ENCODE data around the gene NDC80.

The NDC80 gene

DNA sequence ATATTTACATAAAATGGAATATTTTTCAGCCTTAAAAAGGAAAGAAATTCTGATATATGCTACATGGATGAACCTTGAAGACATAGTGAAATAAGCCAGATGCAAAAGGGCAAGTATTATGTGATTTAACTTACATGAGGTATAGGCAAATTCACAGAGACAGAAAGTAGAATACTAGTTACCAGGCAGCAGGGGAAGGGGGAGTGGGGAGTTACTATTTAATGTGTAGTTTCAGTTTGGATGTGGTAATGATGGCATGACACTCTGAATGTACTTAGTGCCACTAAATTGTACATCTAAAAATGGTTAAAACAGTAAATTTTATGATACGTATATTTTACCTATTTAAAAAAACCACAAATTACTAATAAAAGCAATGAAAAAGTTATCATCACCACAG lies 12.1 kb upstream of the NDC80 start:
- DNase-seq (ENCODE audit: low spot score): no peak

DNA sequence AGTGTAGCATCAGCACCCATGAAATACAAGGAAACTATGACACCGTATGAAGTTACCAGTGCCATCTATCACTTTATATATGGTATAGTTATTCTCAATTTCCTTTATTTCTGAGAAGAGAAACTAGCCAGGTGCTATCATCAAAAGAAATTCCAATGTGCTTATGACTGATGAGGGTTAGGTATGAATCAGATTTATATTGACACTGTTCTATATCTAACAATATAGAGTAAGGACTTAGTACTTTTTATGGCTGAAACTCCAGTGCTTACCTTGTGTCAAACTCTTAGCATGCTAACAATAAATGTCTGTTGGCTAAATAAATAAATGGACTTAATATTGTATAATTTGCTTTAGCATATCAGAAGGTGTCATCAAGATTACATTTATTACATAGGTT lies 7.0 kb upstream of the NDC80 start:
- no peak for DNase-seq (ENCODE audit: low spot score)

DNA sequence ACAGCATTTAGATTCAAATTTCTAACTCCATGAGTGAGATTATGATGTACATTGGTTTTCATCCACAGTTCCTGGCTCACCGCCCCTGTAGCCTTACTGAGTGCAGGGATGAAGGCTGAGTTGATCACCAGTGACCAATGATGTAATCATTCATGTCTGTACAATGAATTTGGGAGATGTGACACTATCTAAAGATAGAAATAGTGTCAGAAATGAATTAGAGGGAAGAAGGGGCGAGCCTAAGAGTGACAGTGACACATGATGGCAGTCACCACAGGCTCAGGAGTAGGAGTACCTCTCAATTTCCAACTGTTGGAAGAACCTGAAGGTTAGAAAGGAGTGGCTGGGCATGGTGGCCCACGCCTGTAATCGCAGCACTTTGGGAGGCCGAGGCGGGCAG lies 3.2 kb upstream of the NDC80 start:
- no peak for DNase-seq (ENCODE audit: low spot score)

DNA sequence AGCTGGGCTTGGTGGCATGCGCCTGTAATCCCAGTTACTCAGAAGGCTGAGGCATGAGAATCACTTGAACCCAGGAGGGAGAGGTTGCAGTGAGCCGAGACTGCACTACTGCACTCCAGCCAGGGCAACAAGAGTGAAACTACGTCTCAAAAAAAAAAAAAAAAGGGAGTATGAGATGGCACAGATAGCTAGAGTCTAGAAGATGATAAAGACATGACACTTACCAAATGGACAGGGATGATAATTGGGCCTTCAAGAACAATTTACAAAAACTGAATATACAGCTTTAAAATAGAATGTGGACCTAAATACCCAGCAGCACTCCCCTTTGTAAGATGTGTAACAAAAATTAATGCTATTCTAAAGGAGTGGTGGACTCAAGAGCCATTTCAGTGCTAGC lies 2.8 kb upstream of the NDC80 start:
- DNase-seq (ENCODE audit: low spot score): no peak

DNA sequence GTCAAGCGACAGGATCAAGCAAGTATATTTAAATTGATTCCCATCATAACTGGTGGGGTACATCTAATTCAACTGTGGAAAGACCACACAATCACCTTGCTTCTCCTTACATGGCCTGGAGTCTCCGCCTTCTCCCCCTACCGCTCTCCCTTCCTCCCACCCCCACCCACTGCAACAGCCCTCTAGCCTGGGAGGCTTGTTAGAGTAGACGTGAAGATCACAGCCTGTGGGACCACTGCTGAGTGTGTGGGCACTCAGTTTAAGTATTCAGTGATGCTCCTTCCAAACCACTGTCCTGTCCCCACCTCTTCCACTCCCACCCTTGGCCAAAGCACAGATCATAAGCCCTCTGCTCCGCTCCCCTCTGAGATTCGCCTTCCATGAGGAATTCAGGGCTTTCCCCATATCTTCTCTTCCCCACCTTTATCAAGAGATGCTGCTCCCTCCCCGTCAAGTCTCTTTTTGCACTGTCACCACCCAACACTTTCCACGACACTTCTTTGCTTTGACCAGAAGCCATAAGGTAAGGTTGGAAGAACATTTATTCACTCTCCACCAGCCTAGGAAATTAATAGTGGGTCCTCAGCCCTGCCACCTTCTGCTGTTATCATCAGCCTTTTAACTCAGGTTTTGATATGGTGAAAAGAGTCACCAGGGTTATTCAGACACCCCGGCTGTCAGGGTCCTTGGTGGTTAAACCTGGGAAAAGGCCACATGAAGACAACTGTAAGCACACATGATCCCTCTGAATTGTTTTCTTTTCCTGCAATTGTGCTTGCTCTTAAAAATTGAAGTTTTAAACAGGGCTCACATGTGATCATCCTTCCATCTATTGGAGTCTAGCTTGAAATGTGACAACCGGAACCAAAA lies 1.8 kb upstream of the NDC80 start:
- DNase-seq (ENCODE audit: low spot score): no peak

DNA sequence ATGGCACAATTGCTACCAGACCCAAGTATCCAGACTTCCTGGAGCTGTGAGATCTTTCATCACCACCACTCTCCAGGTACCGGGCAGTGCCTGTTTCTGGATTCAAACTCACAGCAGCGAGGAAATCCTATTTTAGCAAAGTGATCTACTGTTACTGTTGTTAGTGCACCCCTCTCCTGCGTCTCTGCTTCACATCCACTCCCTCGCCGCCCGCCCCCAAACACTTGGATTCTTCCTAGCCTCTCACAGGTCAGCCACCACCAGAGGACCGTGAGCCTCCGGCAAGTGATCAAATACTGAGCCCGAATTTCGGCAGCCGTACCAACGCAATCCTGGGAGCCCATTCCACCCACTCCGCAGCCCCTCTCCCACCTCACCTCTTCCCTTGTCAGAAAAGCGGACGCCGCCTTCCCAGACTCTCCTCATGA lies 571 bp upstream of the NDC80 start:
- no peak for DNase-seq (ENCODE audit: low spot score)

DNA sequence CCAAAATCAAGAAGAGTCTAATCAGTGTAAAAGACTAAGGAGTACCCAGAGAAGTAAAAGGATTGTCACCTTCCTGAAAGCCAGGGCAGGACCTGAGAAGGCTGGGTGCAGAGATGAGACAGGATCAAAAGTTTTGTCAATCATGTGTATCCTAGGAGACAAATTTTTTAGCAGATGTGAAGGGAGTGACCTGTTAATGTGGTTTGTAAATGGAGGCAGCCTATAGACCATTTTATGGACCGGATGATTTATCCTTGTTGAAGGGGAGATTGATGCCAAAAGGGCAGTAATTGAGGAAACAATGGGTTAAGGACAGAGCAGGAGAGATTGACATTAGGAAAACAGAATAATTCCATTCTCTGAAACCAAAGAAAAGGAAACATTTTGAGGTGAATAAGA lies 813 bp downstream of the NDC80 start:
- DNase-seq (ENCODE audit: low spot score): no peak

DNA sequence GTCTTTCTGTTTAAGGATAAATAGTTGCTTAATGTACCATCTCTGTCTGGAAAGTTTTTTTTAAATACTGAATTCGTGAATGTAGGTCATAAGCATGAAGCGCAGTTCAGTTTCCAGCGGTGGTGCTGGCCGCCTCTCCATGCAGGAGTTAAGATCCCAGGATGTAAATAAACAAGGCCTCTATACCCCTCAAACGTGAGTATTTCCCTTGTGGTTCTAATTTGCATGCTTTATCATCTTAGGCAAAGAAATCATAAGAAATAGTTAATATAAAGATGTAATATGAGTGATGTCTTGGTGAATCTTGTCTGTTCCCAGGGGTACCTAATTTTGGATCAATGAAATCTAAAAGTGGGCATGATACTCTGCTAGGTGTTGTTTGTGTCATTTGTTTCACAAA lies 1.5 kb downstream of the NDC80 start:
- DNase-seq (ENCODE audit: low spot score): no peak

DNA sequence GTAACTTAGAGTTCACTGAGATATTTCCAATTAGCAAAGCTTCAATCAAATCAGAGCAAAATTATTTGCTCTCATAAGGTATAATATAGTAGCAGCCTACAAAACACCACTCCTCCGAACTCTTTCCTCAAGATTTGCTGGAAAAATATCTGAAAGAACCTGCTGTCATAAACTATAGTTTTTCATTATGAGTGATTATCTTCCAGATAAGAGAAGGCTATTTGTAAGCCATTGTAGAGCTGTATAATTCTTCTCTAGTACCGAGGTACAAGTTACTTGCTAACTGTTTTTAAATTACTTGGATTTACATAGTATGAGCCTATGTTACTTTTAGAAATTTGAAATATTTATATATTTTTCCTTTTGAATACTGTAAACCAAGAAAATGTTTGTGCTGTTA lies 2.1 kb downstream of the NDC80 start:
- no peak for DNase-seq (ENCODE audit: low spot score)

DNA sequence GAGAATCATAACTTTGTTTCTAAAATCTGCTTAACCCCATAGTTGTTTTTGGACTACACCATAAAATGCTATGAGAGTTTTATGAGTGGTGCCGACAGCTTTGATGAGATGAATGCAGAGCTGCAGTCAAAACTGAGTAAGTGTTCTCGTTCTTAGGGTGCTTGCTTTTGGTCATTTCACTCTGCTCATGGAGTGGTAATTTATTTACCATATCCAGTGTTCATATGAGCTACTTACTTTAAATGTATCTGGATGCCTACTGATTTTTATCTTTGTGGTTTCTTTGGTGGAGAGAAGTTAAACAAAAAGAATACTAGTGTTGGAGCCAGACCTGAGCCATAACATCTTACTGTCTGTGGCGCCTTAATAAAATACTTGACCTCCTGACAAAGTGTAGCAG lies 16.4 kb downstream of the NDC80 start:
- no peak for DNase-seq (ENCODE audit: low spot score)

DNA sequence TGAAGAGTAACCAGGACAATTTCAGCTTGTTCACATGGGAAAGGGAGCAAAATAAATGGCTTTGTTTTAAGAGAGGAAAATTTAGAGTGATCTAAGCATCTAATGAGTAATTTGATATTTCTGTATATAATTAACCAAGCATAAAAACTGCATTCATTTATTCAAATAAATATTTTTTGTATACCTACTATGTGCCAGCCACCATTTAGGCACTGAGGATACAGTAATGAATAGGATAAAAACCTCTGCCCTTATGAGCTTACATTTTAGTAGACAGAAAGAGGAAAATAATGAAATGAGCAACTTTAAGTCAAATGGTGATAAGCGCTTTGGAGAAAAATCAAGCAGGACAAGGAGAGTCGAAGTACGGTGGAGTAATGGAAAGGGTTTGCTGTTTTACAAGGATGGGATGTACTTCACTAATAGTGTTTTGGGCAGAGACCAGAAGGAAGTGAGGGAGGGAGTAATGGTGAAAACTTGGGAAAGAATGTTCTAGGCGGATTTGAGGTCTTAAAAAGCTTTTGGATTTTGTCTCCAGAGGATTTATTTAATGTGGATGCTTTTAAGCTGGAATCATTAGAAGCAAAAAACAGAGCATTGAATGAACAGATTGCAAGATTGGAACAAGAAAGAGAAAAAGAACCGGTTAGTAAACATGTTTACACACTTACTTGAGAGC lies 17.4 kb downstream of the NDC80 start:
- DNase-seq (ENCODE audit: low spot score): no peak

DNA sequence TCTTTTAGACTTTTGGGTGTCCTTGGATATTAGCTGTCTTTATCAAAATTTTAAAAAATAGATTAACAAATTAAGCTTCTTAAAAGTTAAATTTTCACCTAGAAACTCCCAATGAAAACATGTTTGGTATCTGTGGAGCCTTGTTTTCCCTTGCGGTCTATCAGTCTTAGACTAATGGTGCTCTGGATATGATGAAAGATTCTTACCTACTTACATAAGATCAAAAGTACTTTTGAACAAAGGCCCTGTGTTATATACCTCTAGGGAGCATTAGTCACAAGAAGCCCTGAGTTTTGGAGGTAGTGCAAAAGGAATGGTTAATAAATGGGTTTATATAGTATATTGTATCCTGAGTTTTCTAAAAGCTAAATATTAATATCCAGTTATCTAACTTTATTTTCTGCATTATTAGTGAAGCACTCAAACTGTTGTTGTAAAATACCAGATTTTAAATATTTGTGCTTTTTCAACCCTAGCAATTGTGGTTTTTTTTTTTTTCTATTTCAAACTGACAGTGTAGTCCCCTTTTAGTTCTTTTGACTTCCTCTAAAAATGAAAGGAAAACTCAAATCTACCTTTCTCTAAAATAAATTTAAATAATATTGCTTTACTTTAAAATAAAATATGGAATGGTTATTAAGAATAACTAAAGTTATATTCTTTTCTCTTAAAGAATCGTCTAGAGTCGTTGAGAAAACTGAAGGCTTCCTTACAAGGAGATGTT lies 18.1 kb downstream of the NDC80 start:
- peak; percentile 67 for DNase-seq (ENCODE audit: low spot score)

DNA sequence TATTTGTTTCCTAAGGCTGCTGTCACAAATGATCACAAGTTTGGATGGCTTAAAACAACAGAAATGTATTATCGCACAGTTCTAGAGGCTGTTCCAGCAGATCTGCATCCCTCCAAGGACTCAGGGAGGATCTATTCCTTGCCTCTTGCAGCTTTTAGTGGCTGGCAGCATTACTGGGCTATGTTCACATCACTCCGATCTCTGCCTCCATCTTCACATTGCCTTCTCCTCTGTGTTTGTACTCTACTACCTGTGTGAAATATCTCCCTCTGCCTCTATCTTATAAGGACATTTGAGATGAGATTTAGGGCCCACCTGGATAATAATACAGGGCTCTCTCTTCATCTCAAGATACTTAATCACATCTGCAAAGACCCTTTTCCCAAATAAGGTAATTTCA lies 18.9 kb downstream of the NDC80 start:
- no peak for DNase-seq (ENCODE audit: low spot score)

DNA sequence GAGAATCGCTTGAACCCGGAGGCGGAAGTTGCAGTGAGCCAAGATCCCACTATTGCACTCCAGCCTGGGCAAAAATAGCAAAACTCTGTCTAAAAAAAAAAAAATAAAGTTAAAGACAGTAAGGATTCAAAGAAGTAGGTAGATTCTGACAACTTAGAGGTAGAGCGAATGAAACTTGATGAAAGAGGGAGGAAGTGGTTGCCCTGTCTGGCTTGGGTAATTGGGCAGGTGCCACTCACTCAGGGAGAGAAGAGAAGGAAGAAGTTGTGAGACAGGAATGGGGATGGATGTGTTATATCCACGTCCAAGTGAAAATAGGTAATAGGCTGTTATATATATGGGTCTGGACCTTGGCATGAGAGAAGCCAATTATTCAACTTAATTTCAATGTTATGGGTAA lies 26.3 kb downstream of the NDC80 start:
- DNase-seq (ENCODE audit: low spot score): no peak

DNA sequence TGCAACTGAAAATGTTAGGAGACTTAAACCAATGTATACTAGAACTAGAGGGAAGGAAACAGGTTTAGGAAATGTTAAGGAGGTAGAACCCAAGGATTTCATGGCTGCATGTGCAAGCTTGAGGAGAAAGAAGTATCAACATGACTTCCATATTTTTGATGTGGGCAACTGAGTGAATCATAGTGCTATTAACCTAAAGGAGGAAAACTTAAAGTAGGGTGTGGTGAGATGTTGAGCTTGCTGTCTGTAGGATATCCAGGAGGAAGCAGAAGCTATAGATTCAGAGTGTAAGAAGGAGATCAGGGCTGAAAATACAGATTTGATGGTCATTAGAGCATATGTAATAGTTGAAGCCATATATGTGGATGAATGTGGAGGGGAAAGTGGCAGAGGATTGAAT lies 31.5 kb downstream of the NDC80 start:
- DNase-seq (ENCODE audit: low spot score): no peak

DNA sequence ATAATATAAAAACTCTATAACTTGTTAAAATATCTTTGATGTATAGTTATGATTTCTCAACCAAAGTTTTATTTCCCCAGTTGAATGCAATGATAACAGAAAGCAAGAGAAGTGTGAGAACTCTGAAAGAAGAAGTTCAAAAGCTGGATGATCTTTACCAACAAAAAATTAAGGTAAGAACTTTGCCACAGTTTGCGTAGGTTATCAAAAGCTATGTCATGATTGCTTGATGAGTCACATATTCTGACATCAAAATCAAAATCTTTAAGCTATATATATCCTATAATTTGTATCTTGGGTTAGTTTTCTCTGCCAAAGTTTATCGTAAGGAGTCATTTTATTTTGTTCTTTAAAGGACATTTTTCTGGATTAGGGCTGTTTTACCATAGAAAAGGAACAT lies 35.0 kb downstream of the NDC80 start:
- no peak for DNase-seq (ENCODE audit: low spot score)

DNA sequence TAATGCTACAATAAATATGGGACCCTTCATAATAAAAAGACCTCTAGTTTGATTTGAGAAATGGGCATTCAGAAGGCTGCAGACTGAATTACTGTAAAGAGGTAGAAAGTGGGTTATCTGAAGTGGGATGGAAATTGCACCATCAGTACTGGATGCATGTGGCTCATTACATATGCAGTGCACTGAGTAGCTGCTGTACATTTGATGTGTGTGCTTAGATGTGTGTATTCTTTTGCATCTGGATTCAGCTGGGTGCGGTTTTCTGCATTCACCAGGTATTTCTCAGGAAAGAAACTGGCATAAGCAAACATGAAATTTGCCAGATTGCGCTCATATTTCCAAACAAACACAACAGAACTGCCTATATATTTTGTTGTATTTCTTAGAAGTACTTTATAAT lies 38.2 kb downstream of the NDC80 start:
- no peak for DNase-seq (ENCODE audit: low spot score)

DNA sequence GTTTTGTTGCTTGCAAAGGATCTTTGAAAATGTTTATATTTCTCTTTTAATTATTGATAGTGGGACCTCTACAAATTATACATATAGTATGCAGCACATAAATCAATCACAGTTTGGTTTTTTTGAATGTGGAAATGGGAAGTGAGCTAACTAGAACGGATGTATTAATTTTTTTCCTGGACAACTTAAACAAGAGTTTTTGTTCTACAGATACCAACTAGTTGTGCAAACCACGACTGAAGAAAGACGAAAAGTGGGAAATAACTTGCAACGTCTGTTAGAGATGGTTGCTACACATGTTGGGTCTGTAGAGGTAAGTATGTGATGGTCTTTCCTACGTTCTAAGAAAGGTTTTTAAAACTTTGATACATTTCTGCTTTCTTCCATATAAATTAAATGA lies 39.2 kb downstream of the NDC80 start:
- DNase-seq (ENCODE audit: low spot score): no peak

DNA sequence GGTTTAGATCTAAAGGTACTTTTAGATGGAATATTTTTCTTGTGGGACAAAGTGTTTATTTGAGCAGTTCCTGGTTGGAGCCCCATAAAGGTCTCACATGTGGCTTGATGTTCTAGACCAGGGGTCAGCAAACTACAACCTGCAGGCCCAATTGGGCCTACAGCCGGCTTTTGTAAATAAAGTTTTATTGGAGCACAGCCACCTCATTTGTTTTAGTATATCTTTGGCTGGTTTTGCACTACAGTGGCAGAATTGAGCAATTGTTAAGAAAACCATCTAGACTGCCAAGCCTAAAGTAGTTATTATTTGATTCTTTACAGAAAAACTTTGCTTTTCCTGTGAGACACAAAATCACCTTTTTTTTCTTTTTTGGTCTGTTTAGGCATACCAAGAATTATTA lies 41.6 kb downstream of the NDC80 start:
- DNase-seq (ENCODE audit: low spot score): no peak

DNA sequence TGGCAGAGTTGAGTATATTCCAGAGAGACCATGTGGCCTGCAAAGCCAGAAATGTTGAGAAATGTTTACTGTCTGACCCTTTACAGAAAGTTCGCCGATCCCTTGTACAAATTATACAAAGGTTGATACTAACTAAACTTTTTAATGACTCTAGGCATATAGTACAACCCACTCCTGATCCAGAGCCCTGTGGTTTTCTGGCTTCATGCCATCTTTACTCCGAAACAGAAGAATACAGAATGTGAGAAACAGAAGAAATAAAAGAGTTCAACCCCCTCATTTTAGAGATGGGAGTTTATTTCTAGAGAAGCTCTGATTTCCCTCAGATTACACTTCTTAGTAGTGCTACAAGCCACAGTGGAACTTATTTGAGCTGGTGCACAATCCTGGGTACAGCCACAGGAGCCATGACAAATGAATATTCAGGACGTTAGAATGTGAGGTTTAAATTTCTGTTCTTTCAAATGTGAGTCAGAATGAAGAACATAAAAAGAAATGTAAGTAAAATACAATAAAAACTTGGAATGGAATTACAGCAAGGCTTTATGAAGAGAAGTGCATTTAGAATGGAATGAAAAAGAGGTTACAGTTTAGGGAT lies 46.1 kb downstream of the NDC80 start:
- no peak for DNase-seq (ENCODE audit: low spot score)

DNA sequence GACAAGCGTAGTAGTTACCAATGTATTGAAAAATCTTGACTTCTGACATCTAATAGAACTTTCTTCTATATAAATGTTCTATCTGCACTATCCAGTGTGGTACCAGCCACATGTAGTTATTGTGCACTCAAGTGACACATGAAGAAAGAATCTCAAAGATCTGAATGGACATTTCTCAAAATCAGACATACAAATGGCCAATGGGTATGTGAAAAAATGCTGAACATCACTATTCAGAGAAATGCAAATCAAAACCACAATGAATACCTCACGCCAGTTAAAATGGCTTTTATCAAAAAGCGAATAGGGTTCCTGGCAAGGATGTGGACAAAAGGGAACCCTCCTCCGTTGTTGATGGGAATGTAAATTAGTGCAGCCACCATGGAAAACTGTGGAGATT lies 46.7 kb downstream of the NDC80 start:
- no peak for DNase-seq (ENCODE audit: low spot score)

DNA sequence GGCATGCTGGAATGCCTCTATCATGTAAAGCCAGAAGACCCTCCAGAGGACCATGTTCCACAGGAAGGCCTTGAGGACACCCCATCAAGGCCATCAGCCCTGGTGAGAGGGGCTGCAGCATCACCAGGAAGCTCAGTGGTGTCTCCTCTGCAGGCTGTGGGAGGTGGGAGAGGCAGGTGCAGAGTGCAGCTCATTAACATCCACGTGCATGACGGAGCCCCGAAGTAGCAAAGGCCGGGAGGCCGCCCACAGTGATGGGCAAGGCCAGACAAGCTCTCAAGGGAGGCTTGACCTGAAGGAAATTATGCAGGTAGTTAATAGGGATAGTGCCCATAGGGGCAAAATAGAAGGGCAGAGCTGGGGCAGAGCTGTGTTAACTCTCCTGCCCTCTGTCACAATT lies 53.9 kb downstream of the NDC80 start:
- no peak for DNase-seq (ENCODE audit: low spot score)

DNA sequence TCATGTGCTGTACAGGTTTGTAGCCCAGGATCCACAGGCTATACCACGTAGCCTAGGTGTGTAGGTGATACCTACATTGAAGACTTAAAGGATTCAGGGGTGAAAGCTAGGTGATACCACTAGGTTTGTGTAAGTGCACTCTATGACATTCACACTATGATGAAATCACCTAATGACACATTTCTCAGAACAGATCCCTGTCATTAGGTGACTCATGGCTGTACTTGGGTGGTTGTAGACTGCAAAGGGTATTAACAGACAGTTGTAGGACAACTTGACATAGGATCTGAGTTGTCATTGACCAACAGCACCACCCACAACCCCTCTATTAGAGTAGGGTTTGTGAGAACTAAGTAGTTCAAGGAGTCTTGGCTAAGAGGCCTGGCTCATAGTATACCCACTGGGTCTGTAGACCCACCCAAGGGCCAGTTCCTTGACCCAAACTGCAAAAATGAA lies 56.5 kb downstream of the NDC80 start:
- DNase-seq (ENCODE audit: low spot score): peak; percentile 28
